B cell (primary cell): ENCODE results near the gene FBH1.

Experiments
- EZH2 ChIP-seq: IDR thresholded peaks from 2 replicates; pipeline ENCODE4 v1.6.1; 2012; ENCODE audit warnings: borderline replicate concordance, low read depth, mild to moderate bottlenecking, moderate library complexity, low read length; ENCODE audit not compliant: insufficient read depth, poor library complexity, severe bottlenecking
- TF ChIP-seq, protein P1 (sequence below): fragments of 200-600 bp; IDR thresholded peaks from one replicate; pipeline ENCODE4 v1.8.0; 2022; ENCODE audit warnings: antibody characterized with exemption, mild to moderate bottlenecking

DNA sequence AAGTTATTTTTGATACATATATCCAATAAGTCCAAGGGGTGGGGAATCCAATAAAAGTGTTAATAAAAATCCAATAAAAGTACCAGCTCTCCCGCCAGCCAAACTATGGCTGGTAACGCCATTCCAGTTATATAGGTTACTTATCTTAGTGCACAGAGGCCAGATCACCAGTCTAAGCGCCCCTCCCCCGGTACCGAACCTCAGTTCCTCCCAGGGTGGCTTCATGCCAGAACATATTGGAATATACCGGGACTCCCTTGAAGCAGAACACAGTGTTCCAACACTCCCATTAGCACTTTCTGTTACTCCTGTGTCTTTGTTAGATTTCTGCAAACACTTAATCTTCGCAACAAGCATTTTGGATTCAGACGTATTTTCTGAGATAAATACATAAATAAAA, 7.5 kb downstream of the FBH1 start:
- TF ChIP-seq, protein P1, sequence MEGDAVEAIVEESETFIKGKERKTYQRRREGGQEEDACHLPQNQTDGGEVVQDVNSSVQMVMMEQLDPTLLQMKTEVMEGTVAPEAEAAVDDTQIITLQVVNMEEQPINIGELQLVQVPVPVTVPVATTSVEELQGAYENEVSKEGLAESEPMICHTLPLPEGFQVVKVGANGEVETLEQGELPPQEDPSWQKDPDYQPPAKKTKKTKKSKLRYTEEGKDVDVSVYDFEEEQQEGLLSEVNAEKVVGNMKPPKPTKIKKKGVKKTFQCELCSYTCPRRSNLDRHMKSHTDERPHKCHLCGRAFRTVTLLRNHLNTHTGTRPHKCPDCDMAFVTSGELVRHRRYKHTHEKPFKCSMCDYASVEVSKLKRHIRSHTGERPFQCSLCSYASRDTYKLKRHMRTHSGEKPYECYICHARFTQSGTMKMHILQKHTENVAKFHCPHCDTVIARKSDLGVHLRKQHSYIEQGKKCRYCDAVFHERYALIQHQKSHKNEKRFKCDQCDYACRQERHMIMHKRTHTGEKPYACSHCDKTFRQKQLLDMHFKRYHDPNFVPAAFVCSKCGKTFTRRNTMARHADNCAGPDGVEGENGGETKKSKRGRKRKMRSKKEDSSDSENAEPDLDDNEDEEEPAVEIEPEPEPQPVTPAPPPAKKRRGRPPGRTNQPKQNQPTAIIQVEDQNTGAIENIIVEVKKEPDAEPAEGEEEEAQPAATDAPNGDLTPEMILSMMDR, result no peak
- no peak for TF ChIP-seq EZH2
